Medulla oblongata (tissue), 1 donor: ENCODE results near the gene GPD1.

Experiments used
- DNase-seq: peaks from one replicate; pipeline ENCODE4 v3.0.0-alpha.2; 2015; ENCODE audit errors: extremely low spot score

GPD1 gene

GRCh38 chr12:50101663-50102062 lies 2.1 kb upstream of the GPD1 start:
- peak; percentile 42 for DNase-seq

DNA sequence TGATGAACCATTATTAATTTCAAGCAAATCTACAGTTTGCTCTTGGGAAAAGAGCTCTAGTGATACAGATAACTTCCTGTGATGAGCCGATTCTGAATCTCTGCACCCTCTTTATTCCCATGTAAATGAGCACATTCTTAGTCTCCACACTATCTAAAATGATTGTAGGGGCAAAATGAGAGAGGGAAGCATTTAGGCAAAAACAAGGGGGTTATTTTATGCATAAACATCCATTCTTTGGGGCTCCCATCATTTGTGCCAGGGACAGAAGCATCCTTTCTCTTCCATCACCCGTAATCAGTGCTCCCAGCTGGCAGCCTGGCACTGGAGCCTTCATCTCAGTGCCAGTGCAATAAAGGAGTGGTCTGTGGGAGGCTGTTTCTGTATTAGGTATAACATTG lies 1.7 kb upstream of the GPD1 start:
- peak; percentile 72 for DNase-seq

DNA sequence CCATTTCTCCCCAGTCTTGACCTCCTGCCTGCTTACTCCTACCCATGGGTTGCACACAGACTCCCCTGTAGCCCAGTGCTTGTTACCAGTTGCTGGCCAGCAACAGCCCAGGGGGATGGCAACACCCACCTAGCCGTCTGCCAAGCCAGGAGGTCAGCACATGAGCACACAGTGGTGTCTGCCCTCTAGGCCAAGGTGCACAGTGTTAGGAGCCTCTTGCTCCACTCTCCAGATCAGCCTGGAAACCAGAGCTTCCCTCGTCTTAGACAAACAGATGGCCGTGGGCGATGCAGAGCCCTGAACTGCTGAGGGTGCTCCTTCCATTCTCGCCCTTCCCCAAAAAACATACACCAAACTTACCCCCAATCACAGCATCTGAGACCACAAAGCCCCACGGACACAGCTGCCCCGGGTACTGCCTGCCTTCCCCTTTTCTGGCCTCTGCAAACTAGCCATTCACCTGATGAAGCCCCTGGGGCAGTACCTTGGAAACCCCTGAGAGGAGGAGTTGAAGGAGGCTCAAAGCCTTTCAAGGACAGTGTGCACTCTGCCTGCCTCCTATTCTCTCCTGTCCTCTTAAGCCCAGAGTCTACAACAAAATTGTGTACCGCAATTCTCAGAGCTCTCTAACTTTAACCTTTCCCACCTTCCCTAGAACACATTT lies 1.0 kb upstream of the GPD1 start:
- DNase-seq: no peak

DNA sequence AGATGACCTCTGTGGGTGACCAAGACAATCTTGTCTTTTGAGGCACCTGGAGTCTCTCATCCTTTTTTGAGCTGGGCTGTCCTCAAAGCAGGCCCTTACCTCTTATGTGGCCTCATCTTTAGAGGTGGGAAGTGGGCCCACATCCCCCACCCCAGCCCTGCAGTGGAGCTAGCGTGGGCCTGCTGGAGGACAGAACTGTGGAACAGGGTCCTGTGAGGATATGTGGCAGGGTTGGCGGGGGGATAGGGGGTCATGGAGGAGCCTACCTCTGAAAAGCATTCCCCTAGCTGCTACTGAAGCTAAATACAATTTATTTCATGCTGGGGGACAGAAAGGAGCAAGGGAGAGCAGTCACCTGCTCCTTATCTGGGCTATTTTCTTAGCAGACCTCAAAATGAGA lies 457 bp upstream of the GPD1 start:
- DNase-seq: no peak

DNA sequence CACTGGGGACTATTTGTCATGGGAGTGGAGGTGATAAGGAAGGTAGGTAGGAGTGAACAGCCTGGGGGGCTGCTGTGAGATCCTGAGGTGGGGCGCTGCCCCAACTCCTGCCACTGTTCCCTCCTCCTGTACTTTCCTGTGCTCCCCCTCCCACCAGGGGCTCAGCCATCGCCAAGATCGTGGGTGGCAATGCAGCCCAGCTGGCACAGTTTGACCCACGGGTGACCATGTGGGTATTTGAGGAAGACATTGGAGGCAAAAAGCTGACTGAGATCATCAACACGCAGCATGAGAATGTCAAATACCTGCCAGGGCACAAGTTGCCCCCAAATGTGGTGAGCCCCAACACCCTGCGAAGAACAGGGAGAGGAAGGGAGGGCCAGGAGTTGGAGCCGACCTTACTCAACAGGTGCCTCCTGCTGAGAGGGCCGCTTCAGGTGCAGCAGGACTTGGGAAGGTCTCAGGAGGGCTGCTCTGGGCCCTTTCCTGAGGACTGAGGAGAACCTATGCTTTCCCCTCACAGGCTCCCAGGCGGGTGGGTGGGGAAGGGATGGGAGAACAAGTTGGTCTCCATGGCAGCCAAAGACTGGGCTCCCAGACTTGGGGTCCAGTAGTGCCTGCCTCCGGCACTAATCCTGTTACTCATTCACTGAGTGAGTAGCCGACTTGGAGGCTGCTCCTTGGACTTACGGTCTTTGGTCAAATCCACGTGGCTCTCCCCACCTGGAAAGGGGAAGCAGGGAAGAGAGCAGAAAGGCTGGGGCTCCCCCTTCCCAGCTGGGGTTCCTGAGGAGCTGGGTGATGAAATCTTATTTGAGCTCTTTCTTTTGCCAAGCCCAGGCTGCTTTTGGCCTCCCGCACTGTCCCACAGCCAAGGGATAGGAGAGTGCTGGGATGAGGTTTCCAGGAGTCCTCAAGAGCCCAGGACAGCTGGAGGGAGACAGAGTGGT lies 884 bp downstream of the GPD1 start:
- peak; percentile 48 for DNase-seq

GRCh38 chr12:50105913-50106450 lies 2.2 kb downstream of the GPD1 start:
- DNase-seq: peak; percentile 61

- no peak for DNase-seq
Measured at GRCh38 chr12:50106907-50107306, 3.1 kb downstream of the GPD1 start.

GRCh38 chr12:50107416-50108268 lies 3.8 kb downstream of the GPD1 start:
- no peak for DNase-seq

GRCh38 chr12:50109319-50109718 lies 5.5 kb downstream of the GPD1 start:
- no peak for DNase-seq

DNA sequence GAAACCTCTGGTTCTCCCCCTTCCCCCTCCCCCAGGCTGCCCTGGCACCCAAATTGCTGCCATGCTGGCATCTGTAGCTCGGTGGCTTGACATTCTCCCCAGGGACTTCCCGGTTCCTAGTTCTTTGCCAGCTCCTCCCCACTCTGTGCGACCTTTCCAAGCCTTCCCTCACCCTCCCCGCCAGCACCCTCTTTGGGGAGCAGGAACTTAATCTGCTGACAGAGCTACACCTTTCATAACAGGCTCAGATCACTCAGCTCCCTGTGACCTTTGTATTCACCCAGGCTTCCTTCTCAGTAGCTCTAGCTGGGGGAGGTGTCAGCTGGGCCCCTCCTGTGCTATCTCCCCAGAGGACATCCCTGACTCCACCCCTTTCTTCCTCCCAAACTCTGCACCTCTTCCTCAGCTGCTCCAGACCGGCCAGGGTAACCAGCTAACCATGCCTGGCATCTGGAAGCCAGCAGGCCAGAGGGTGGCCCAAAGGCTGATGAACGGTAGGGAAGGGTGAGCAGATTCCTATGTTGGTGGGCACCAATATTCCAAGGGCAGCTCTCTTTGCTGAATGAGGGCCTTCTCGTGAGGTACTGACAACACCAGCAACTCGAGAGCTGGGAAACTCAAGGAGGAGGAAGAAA lies 6.4 kb downstream of the GPD1 start:
- peak; percentile 49 for DNase-seq

DNA sequence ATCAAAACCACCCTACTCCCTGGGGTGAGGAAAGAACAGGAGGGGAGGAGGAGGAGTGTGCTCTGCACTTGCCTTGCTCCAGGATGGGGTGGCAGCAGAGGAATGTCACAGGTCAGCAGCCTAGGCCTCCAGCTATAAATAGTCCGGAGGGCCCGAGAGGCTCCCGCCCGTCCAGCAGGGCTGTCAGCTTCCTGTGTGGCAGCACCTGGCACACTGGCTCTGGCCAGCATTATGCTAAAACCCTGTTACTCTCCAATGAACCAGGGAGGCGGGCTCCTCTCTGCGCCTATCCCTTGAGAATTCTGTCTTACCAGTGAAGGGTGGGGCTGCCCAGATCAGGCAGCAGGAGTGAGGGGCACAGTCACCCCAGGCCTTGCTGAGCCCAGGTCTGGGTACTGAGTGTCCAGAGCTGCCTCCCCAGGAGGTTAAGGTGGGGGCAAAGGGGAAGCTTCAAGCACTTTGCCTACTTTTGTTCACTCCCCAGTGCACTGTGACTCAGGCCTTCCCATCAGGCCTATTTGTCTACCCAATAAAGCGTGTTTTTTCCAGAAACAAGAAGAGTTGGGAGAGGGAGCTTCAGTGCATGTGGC lies 7.0 kb downstream of the GPD1 start:
- DNase-seq: peak; percentile 51

DNA sequence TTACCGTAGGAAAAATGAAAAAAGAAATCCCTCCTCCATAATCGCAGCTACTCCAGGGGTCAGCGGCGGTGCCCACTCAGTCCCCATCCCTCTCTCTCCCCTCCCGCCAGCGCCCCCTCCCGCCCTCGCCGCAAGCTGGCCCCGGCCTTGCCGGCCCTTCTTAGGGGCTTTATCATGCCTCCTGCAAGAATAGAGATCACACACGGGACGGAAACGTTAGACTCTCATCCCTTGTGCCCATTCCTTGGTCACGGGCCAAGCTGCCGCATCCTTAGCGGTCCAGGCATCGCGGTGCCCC lies 7.5 kb downstream of the GPD1 start:
- DNase-seq: no peak

DNA sequence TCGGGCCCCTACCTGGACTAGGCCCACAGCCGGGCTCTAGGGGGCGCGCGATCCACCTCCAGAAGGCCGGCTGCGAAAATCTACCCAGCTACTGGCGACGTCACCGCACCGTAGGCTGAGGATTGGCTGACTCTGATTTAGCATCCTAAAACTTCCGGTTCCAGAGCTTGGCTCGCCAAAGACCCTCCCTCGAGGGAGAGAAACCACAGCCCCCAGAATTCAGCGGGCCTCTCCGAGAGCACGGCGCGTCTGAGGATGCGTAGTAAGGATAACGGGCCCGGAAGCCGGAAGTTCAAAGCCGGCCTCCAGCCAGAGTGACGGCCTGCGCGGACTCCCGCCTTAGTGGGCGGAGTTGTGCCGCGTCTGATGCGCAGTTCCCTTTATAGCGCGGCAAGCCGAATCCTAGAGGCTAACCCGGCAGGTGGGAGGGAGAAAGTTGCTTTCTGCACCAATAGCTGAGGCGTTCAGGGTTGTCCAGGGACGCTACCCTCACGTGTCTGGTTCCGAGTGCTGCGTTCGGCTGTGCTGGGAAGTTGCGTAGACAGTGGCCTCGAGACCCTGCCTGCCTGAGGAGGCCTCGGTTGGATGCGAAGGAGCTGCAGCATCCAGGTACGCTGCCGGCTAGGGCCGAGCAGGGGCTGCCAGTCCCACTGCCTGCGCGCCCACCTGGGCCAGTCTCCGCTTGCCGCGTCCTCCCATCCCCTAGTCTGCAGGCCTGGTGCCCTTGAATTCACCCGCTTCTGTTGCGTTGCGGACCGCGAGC lies 8.1 kb downstream of the GPD1 start, which contains the start of gene COX14:
Gene COX14, plus strand, starts transcription at position 544 of the 763 bp plus-strand sequence. CDS start 7,808 bp downstream, outside the sequence.
- peak; percentile 100 for DNase-seq

- DNase-seq: peak; percentile 53
Measured at GRCh38 chr12:50112456-50113218, 8.8 kb downstream of the GPD1 start.

- DNase-seq: peak; percentile 47
Measured at GRCh38 chr12:50117057-50117622, 13.3 kb downstream of the GPD1 start.

DNA sequence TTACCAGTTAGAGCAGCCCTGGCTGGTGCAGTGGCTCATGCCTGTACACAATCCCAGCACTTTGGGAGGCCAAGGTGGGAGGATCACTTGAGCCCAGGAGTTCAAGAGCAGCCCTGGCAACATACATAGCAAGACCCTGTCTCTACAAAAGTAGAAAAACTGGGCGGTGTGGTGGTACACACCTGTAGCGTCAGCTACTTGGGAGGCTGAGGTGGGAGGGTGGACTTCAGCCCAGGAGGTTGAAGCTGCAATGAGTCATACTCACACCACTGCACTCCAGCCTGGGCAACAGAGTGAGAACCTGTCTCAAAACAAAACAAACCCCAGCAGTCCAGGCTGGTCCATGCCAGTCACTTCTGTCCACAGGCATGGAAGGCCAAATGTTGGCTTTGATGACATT lies 15.6 kb downstream of the GPD1 start:
- DNase-seq: no peak

- no peak for DNase-seq
Measured at GRCh38 chr12:50120521-50120920, 16.7 kb downstream of the GPD1 start.

DNA sequence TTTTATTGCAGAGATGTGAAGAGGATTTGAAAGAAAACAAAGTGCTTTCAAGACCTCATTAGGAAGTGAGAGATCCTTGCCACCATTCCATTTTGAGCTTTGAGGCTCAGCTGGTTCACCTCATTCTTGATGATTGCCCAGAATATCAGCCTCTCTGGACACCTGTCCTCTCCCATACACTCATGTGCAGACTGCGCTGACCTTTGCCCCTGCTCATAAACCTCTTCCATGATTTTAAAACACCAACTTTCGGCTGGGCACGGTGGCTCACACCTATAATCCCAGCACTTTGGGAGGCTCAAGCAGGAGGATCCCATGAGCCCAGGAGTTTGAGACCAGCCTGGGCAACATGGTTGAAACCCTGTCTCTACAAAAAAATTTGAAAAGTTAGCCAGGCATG lies 17.1 kb downstream of the GPD1 start:
- DNase-seq: no peak

DNA sequence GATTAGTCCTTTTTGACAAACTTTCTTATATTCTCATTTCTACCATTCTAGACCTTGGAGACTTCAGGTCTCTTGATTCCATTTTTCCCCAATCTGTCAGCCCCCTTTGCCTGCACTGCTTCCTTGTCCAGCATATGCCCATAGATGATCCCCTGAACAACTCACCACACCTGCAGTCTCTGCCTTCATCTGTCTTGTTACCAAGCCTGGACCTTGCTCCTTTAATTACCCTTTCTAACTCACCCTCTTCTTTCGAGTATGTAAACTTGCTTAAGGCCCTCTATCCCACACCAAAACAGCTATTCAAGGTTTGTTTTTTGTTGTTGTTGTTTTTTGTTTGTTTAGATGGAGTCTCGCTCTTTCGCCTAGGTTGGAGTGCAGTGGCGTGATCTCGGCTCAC lies 17.8 kb downstream of the GPD1 start:
- DNase-seq: no peak
